Neural progenitor cell (in vitro differentiated cells): ENCODE results near the gene VPS72. TPM values are rescaled to one million over a fixed set of nuclear protein-coding genes. Genes with fewer than 3 reads are reported as not detected.
"Not testable (repeated sequence)": the region's sequence is repeated elsewhere in the genome, so short reads cannot be mapped to it uniquely, and the experiment has no call there.

Experiments used
- DNase-seq: peaks from one replicate; pipeline ENCODE4 v3.0.0-alpha.2; 2016; ENCODE audit warnings: low spot score
- H2AFZ ChIP-seq: fragments of 200-600 bp; sonication (generic); replicated peaks from 2 replicates; pipeline ENCODE4 v1.6.1; 2016; ENCODE audit warnings: antibody characterized with exemption
- H3F3A ChIP-seq: fragments of 200-600 bp; sonication (generic); 2 replicates; pipeline ENCODE4 v1.6.1; 2016; ENCODE audit warnings: antibody characterized with exemption, low read depth
- H3K27ac ChIP-seq: fragments of 200-600 bp; sonication (generic); 2 replicates; pipeline ENCODE4 v1.5.1; 2016; ENCODE audit warnings: mild to moderate bottlenecking
- H3K27me3 ChIP-seq: fragments of 200-600 bp; sonication (generic); 2 replicates; pipeline ENCODE4 v1.6.1; 2016; ENCODE audit warnings: mild to moderate bottlenecking, moderate library complexity
- H3K36me3 ChIP-seq: fragments of 200-600 bp; sonication (generic); 2 replicates; pipeline ENCODE4 v1.5.1; 2016
- H3K4me1 ChIP-seq: fragments of 200-600 bp; sonication (generic); 2 replicates; pipeline ENCODE4 v1.6.1; 2016; ENCODE audit warnings: mixed run types
- H3K4me2 ChIP-seq: fragments of 200-600 bp; sonication (generic); 2 replicates; pipeline ENCODE4 v1.6.1; 2016
- H3K4me3 ChIP-seq: fragments of 200-600 bp; sonication (generic); 2 replicates; pipeline ENCODE4 v1.5.1; 2016
- H3K79me2 ChIP-seq: fragments of 200-600 bp; sonication (generic); 2 replicates; pipeline ENCODE4 v1.6.1; 2016; ENCODE audit warnings: low read depth
- H3K9ac ChIP-seq: fragments of 200-600 bp; sonication (generic); 2 replicates; pipeline ENCODE4 v1.6.1; 2016
- H3K9me3 ChIP-seq: fragments of 200-600 bp; sonication (generic); 2 replicates; pipeline ENCODE4 v1.5.1; 2016; ENCODE audit warnings: low read depth
- H4K20me1 ChIP-seq: fragments of 200-600 bp; sonication (generic); 2 replicates; pipeline ENCODE4 v1.6.1; 2016; ENCODE audit warnings: low read depth
- H3K27ac Mint-ChIP-seq: 3 replicates; pipeline ENCODE4 v1.8.0; 2021; ENCODE audit warnings: mixed read lengths
- H3K27me3 Mint-ChIP-seq: 2 replicates; pipeline ENCODE4 v1.8.0; 2022; ENCODE audit warnings: low read depth, mild to moderate bottlenecking, inconsistent platforms, moderate library complexity, mixed read lengths; ENCODE audit not compliant: insufficient read depth
- H3K36me3 Mint-ChIP-seq: 3 replicates; pipeline ENCODE4 v1.8.0; 2021; ENCODE audit warnings: mixed read lengths
- H3K4me1 Mint-ChIP-seq: 3 replicates; pipeline ENCODE4 v1.8.0; 2021; ENCODE audit warnings: mixed read lengths
- H3K4me3 Mint-ChIP-seq: 3 replicates; pipeline ENCODE4 v1.8.0; 2021; ENCODE audit warnings: mild to moderate bottlenecking, moderate library complexity, mixed read lengths
- H3K9me3 Mint-ChIP-seq: 3 replicates; pipeline ENCODE4 v1.8.0; 2020; ENCODE audit warnings: mixed read lengths
- CTCF ChIP-seq: fragments of 200-600 bp; sonication (generic); IDR thresholded peaks from 2 replicates; pipeline ENCODE4 v1.5.1; 2017; ENCODE audit warnings: antibody characterized with exemption, mild to moderate bottlenecking
- EZH2 ChIP-seq: fragments of 200-600 bp; sonication (generic); IDR thresholded peaks from 2 replicates; pipeline ENCODE4 v1.6.1; 2017; ENCODE audit warnings: antibody characterized with exemption, mild to moderate bottlenecking, moderate library complexity
- EZH2phosphoT487 ChIP-seq: fragments of 200-600 bp; sonication (generic); IDR thresholded peaks from 2 replicates; pipeline ENCODE4 v1.6.1; 2017; ENCODE audit warnings: antibody characterized with exemption
- total RNA-seq: library from RNA; depleted of rRNA; stranded (reverse); fragments of >200 nt; gene quantifications from 2 replicates; pipeline ENCODE4 v1.2.3, GENCODE V29; 2015; ENCODE audit warnings: low replicate concordance

VPS72 gene
- total RNA-seq, 1 donor from 2014 or later: 117 TPM

GRCh38 chr1:151211972-151212705, 22.1 kb upstream of the VPS72 start:
- Histone ChIP-seq H3K4me1 (no peaks in the 10 kb centered on the region), H3K4me3 (no peak overlapping the region), H3K9ac (no peak overlapping the region), H3K36me3 (no peaks in the 10 kb centered on the region), H3K27ac (no peak overlapping the region), H3K27me3 (no peaks in the 10 kb centered on the region), H3K4me2 (no peak overlapping the region), H3K79me2 (peaks cover 100% of the 10 kb centered on the region), H3K9me3 (no peaks in the 10 kb centered on the region), H4K20me1 (peaks cover 92% of the 10 kb centered on the region), H2AFZ (no peak overlapping the region), H3F3A (peaks cover 5% of the 10 kb centered on the region)
- Mint-ChIP-seq H3K4me3 (no peak overlapping the region), H3K27ac (peak overlapping the region; percentile 59), H3K27me3 (peaks cover 3% of the 10 kb centered on the region), H3K36me3 (peaks cover 23% of the 10 kb centered on the region), H3K9me3 (no peaks in the 10 kb centered on the region), H3K4me1 (peaks cover 2% of the 10 kb centered on the region)
- no peak for TF ChIP-seq EZH2phosphoT487
- TF ChIP-seq CTCF: no peak
- TF ChIP-seq EZH2: no peak
- DNase-seq: no peak

- H3K4me1 Mint-ChIP-seq: peaks cover 2% of the 10 kb centered on the region
- H3K79me2 ChIP-seq: peaks cover 100% of the 10 kb centered on the region
- H3K4me1 ChIP-seq: no peaks in the 10 kb centered on the region
- no peak overlapping the region for H3K4me2 ChIP-seq
- H3K9me3 ChIP-seq: no peaks in the 10 kb centered on the region
- no peak overlapping the region for H3K27ac ChIP-seq
- H3K4me3 ChIP-seq: no peak overlapping the region
- no peak overlapping the region for H2AFZ ChIP-seq
- peaks cover 9% of the 10 kb centered on the region for H3F3A ChIP-seq
- H3K27me3 ChIP-seq: no peaks in the 10 kb centered on the region
- H4K20me1 ChIP-seq: peaks cover 94% of the 10 kb centered on the region
- no peak overlapping the region for H3K4me3 Mint-ChIP-seq
- H3K9ac ChIP-seq: no peak overlapping the region
- H3K36me3 Mint-ChIP-seq: peaks cover 24% of the 10 kb centered on the region
- peaks cover 4% of the 10 kb centered on the region for H3K36me3 ChIP-seq
- no peak for DNase-seq
- peaks cover 3% of the 10 kb centered on the region for H3K27me3 Mint-ChIP-seq
- TF ChIP-seq EZH2 (no peak), EZH2phosphoT487 (no peak), CTCF (no peak)
- H3K27ac Mint-ChIP-seq: no peak overlapping the region
- no peaks in the 10 kb centered on the region for H3K9me3 Mint-ChIP-seq
Measured at GRCh38 chr1:151210830-151211229, 20.8 kb upstream of the VPS72 start.

- not testable (repeated sequence) for H3K27ac ChIP-seq, H3F3A ChIP-seq, H3K4me3 ChIP-seq, H3K9me3 Mint-ChIP-seq, H3K36me3 ChIP-seq, H3K27me3 ChIP-seq, H3K4me1 Mint-ChIP-seq, H3K27me3 Mint-ChIP-seq, H2AFZ ChIP-seq, H3K4me2 ChIP-seq, DNase-seq, H3K4me3 Mint-ChIP-seq, H3K4me1 ChIP-seq, H3K27ac Mint-ChIP-seq, H3K9ac ChIP-seq, H3K9me3 ChIP-seq
- Histone ChIP-seq H4K20me1 (peaks cover 96% of the 10 kb centered on the region), H3K79me2 (peaks cover 100% of the 10 kb centered on the region)
- peaks cover 14% of the 10 kb centered on the region for H3K36me3 Mint-ChIP-seq
Measured at GRCh38 chr1:151205381-151205965, 15.5 kb upstream of the VPS72 start.
